Fibroblast of villous mesenchyme (primary cell): ENCODE data around the gene TFF3. TPM values are rescaled to one million over a fixed set of nuclear protein-coding genes. Genes with fewer than 3 reads are reported as not detected.

Experiments
- DNase-seq: peaks from one replicate; pipeline ENCODE4 v3.0.0-alpha.2; 2010; ENCODE audit warnings: low read depth
- H3K4me3 ChIP-seq: 2 replicates; pipeline ENCODE4 v1.5.1; 2011; ENCODE audit warnings: low read depth, mild to moderate bottlenecking, low read length
- total RNA-seq: library from RNA; depleted of rRNA; stranded (reverse); fragments of >200 nt; gene quantifications from 2 replicates; pipeline ENCODE4 v1.2.3, GENCODE V29; 2012
- TF ChIP-seq, protein P1 (sequence below): IDR thresholded peaks from 2 replicates; pipeline ENCODE4 v1.5.1; 2012; ENCODE audit warnings: low read depth, mild to moderate bottlenecking, low read length; ENCODE audit not compliant: insufficient read depth

TFF3 gene
- total RNA-seq, 1 donor = not detected

DNA sequence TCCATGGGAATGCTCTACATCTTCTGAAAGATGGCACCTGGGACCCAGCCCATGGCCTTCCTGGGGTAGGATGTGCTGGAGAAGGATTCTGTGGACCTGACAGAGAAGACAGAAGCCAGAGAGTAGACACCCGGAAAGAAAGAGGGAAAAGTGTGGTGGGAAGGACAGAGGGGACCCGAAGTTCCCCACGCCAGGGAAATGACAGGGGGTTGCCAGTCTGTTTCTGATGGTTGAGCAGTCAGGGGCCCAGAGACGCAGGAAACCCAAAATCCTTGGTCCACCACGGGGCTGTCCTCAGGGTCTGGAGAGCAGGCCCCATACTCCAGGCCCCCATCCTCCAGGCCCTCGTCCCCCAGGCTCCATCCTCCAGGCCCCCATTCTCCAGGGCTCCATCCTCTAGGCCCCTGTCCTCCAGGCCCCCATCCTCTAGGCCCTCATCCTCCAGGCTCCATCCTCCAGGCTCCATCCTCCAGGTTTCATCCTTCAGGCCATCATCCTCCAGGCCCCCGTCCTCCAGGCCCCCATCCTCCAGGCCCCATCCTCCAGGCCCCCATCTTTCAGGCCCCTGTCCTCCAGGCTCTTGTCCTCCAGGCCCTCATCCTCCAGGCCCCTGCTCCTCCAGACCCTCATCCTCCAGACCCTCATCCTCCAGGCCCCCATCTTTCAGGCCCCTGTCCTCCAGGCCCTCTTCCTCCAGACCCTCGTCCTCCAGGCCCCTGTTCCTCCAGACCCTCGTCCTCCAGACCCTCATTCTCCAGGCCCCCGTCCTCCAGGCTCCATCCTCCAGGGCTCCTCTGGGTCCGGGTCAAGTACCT lies 36.6 kb upstream of the TFF3 start:
- no peak overlapping the region for H3K4me3 ChIP-seq
- DNase-seq = no peak
- TF ChIP-seq, protein P1, sequence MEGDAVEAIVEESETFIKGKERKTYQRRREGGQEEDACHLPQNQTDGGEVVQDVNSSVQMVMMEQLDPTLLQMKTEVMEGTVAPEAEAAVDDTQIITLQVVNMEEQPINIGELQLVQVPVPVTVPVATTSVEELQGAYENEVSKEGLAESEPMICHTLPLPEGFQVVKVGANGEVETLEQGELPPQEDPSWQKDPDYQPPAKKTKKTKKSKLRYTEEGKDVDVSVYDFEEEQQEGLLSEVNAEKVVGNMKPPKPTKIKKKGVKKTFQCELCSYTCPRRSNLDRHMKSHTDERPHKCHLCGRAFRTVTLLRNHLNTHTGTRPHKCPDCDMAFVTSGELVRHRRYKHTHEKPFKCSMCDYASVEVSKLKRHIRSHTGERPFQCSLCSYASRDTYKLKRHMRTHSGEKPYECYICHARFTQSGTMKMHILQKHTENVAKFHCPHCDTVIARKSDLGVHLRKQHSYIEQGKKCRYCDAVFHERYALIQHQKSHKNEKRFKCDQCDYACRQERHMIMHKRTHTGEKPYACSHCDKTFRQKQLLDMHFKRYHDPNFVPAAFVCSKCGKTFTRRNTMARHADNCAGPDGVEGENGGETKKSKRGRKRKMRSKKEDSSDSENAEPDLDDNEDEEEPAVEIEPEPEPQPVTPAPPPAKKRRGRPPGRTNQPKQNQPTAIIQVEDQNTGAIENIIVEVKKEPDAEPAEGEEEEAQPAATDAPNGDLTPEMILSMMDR = no peak

DNA sequence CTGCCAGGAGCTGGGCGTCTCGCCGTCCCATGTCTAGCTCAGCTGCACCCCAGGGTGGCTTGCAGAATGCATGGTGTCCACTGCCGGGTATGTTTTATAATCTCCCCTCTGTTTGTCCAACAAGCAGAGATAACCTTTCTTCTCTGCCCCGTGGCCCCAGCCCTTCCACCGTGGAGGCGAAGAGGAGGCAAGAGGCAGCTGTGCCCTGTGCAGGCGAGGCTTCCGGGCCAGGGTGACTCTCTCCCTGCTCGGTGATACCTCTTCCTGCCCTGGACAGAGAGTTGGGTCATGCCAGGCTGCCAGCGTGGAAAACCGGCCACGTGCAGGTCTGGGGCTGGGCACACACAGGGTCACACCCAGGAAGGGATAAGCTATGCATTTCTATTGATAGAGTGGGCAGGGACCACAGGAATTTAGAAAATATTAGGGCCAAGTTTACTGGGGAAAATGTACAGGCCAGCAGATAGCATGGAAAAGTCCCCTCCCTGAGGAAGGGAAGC lies 35.8 kb upstream of the TFF3 start, which contains the start of gene TFF2:
TSS of gene TFF2 (minus strand) at position 68 of the 500 bp plus-strand sequence. CDS start at position 31, 37 bp downstream.
- TF ChIP-seq, protein P1 = no peak
- DNase-seq = no peak
- no peak within 1 kb of the TSS for H3K4me3 ChIP-seq

- no peak for DNase-seq
- TF ChIP-seq, protein P1 = no peak
These were observed 35.2 kb upstream of the TFF3 start for GRCh38 chr21:42350318-42350910.

DNA sequence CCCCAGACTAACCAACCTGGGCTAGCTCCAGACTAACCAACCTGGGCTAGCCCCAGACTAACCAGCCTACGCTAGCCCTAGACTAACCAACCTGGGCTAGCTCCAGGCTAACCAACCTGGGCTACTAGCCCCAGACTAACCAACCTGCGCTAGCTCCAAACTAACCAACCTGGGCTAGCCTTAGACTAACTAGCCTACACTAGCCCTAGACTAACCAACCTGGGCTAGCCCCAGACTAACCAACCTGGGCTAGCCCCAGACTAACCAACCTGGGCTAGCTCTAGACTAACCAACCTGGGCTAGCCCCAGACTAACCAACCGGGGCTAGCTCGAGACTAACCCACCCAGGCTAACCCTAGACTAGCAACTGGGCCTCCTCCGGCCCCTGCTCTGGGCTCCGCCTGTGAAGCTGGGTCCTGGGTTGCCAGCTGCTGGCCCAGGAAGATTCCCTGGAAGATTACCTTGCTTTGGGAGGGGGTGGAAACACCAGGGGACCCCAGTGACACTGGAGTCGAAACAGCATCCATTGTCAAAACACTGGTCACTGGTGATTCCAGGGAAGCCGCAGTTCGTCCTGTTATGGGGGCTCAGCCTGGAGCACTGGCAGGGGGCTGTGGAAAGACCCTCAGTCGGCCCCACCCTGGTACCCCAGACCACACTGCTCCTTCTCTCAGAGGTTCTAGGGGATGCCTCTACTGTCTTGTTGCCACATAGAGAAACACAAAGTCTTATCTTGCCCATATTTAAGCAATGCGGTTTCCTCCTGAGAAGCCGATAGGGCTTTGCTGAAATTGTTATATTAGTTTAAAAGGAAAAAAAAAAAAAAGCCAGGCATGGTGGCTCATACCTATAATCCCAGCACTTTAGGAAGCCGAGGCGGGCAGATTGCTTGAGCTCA lies 34.5 kb upstream of the TFF3 start:
- DNase-seq = no peak
- TF ChIP-seq, protein P1 = no peak
- no peak overlapping the region for H3K4me3 ChIP-seq

More at GRCh38 chr21:42350318-42350910, 35.2 kb upstream of the TFF3 start:
- no peak overlapping the region for H3K4me3 ChIP-seq

- TF ChIP-seq, protein P1 = no peak
- DNase-seq = no peak
- H3K4me3 ChIP-seq = no peak overlapping the region
These were observed 33.6 kb upstream of the TFF3 start for GRCh38 chr21:42348762-42349161.

GRCh38 chr21:42347601-42348327 lies 32.6 kb upstream of the TFF3 start:
- DNase-seq = no peak
- TF ChIP-seq, protein P1 = no peak
- no peak overlapping the region for H3K4me3 ChIP-seq
